ENCODE results near the gene PLCL2. TPM values are rescaled to one million over a fixed set of nuclear protein-coding genes. Genes with fewer than 3 reads are reported as not detected.

Gene PLCL2
- total and polyA plus RNA-seq, 2 donors (not counting 1 experiment from before 2014, with no cell fraction given) = 21.7 to 55.2 TPM

DNA sequence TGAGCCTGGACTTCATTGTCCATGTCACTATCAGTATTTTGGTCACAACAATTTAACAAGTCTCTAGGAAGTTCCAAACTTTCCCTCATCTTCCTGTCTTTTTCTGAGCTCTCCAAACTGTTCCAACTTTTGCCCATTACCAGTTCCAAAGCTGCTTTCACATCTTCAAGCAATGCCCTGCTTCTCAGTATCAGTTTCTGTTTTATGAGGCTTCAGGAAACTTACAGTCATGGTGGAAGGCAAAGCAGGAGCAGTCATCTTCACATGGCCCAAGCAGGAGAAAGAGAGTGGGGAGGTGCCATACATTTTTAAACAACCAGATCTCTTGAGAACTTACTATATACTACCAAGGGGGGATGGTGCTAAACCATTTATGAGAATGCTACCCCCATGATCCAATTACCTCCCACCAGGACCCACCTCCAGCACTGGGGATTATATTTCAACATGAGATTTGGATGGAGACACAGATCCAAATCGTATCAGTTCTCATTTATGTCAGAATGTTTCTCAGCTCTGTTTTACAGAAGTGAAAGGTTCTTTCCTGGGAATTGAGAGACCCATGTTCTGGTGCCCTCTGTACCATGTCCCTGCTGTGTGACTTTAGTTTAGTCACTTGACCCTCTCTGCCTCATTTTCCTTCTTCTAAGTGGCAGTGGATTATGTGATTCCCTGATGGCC, 169.7 kb downstream of the PLCL2 start:
- Histone ChIP-seq H4K20me1 (ENCODE audit: control insufficient read depth, insufficient read depth, low read length, poor library complexity, severe bottlenecking) (peaks cover 5% of the 10 kb centered on the region), H3K9me3 (ENCODE audit: control extremely low read depth in 1 of 3, control insufficient read depth in 2 of 3, insufficient read depth in 1 of 3, low read length in 2 of 3) (no peaks in the 10 kb centered on the region), H3K27ac (ENCODE audit: low read length in 2 of 2) (no peak overlapping the region), H3K36me3 (replicated peaks in 1 of 2; ENCODE audit: control extremely low read depth in 1 of 2, control insufficient read depth in 1 of 2, extremely low read depth in 1 of 2, insufficient read depth in 2 of 2, low read length in 1 of 2) (peaks cover 13 to 14% of the 10 kb centered on the region in 2 experiments), H3K4me1 (ENCODE audit: control insufficient read depth in 2 of 2, insufficient read depth in 2 of 2, low read length in 2 of 2) (peaks cover 0 to 5% of the 10 kb centered on the region in 2 donors), H3K4me3 (ENCODE audit: control extremely low read depth in 1 of 5, extremely low read depth in 1 of 5, insufficient read depth in 1 of 5, low read depth in 2 of 5, low read length in 4 of 5) (no peak overlapping the region), H3K79me2 (ENCODE audit: control insufficient read depth, insufficient read depth, low read length) (peaks cover 3% of the 10 kb centered on the region), H2AFZ (ENCODE audit: insufficient read depth, low read depth, low read length, poor library complexity, severe bottlenecking) (no peak overlapping the region), H3K27me3 (replicated peaks in 1 of 4; ENCODE audit: control extremely low read depth in 1 of 4, control insufficient read depth in 3 of 4, insufficient read depth in 4 of 4, low read length in 3 of 4) (no peaks in the 10 kb centered on the region), H3K4me2 (replicated peaks; ENCODE audit: low read depth, low read length, poor library complexity, severe bottlenecking) (no peak overlapping the region), H3K9ac (ENCODE audit: low read length) (no peak overlapping the region)
- H3K4me3 Mint-ChIP-seq = no peak overlapping the region
- ATAC-seq (ENCODE audit: low read depth) (no peak), DNase-seq (no peak)
- intact Hi-C loops (cut with micrococcal nuclease) = no loop called here
- H3K4me1 Mint-ChIP-seq = peaks cover 25% of the 10 kb centered on the region
- no CpG with 5 or more reads among the region's 1 CpG for WGBS (ENCODE audit: insufficient coverage)
- TF ChIP-seq EZH2 (IDR thresholded peaks at IDR 0.05; ENCODE audit: borderline replicate concordance, insufficient read depth, low read depth, low read length, poor library complexity, severe bottlenecking) (no peak), CTCF (IDR thresholded peaks at IDR 0.05) (no peak)
- H3K9me3 Mint-ChIP-seq (ENCODE audit: insufficient read depth) = peaks cover 2% of the 10 kb centered on the region
- POLR2A ChIA-PET = no interaction called here
- H3K27ac Mint-ChIP-seq = no peak overlapping the region
- H3K27me3 Mint-ChIP-seq = no peaks in the 10 kb centered on the region
- CTCF ChIA-PET = no interaction called here

GRCh38 chr3:17054982-17055343, 170.2 kb downstream of the PLCL2 start:
- no peaks in the 10 kb centered on the region for H3K9me3 ChIP-seq (ENCODE audit: control extremely low read depth in 1 of 3, control insufficient read depth in 2 of 3, insufficient read depth in 1 of 3, low read length in 2 of 3)
- H3K4me3 Mint-ChIP-seq = no peak overlapping the region
- ATAC-seq (ENCODE audit: low read depth) (no peak), DNase-seq (no peak)
- H2AFZ ChIP-seq (ENCODE audit: insufficient read depth, low read depth, low read length, poor library complexity, severe bottlenecking) = no peak overlapping the region
- H3K4me2 ChIP-seq (replicated peaks; ENCODE audit: low read depth, low read length, poor library complexity, severe bottlenecking) = no peak overlapping the region
- H3K27me3 ChIP-seq (replicated peaks in 1 of 4; ENCODE audit: control extremely low read depth in 1 of 4, control insufficient read depth in 3 of 4, insufficient read depth in 4 of 4, low read length in 3 of 4) = no peaks in the 10 kb centered on the region
- peaks cover 2% of the 10 kb centered on the region for H3K9me3 Mint-ChIP-seq (ENCODE audit: insufficient read depth)
- ChIA-PET CTCF (no interaction called here), POLR2A (no interaction called here)
- peaks cover 5% of the 10 kb centered on the region for H4K20me1 ChIP-seq (ENCODE audit: control insufficient read depth, insufficient read depth, low read length, poor library complexity, severe bottlenecking)
- H3K4me3 ChIP-seq (ENCODE audit: control extremely low read depth in 1 of 5, extremely low read depth in 1 of 5, insufficient read depth in 1 of 5, low read depth in 2 of 5, low read length in 4 of 5) = no peak overlapping the region
- intact Hi-C loops (cut with micrococcal nuclease) = no loop called here
- H3K27me3 Mint-ChIP-seq = no peaks in the 10 kb centered on the region
- H3K4me1 ChIP-seq (ENCODE audit: control insufficient read depth in 2 of 2, insufficient read depth in 2 of 2, low read length in 2 of 2) = peaks cover 0 to 5% of the 10 kb centered on the region in 2 donors
- peaks cover 25% of the 10 kb centered on the region for H3K4me1 Mint-ChIP-seq
- H3K27ac ChIP-seq (ENCODE audit: low read length in 2 of 2) = no peak overlapping the region
- H3K36me3 ChIP-seq (replicated peaks in 1 of 2; ENCODE audit: control extremely low read depth in 1 of 2, control insufficient read depth in 1 of 2, extremely low read depth in 1 of 2, insufficient read depth in 2 of 2, low read length in 1 of 2) = peaks cover 18% of the 10 kb centered on the region in 2 experiments
- no peak overlapping the region for H3K9ac ChIP-seq (ENCODE audit: low read length)
- TF ChIP-seq CTCF (IDR thresholded peaks at IDR 0.05) (no peak), EZH2 (IDR thresholded peaks at IDR 0.05; ENCODE audit: borderline replicate concordance, insufficient read depth, low read depth, low read length, poor library complexity, severe bottlenecking) (no peak)
- H3K79me2 ChIP-seq (ENCODE audit: control insufficient read depth, insufficient read depth, low read length) = peaks cover 3% of the 10 kb centered on the region
- H3K27ac Mint-ChIP-seq = no peak overlapping the region

Measured in B cell (primary cell).